Calu3 (cell line): Measurements from ENCODE around the gene DRAM1. TPM values are rescaled to one million over a fixed set of nuclear protein-coding genes. Genes with fewer than 3 reads are reported as not detected.
"Not testable (repeated sequence)": the region's sequence is repeated elsewhere in the genome, so short reads cannot be mapped to it uniquely, and the experiment has no call there.

ENCODE experiments used
- BruUV-seq: library from RNA; stranded (reverse); fragments of 400-500 nt; replicated peaks from 2 replicates; lab custom pipeline; 2021; lab: Mats Ljungman, UMichigan
- CTCF ChIA-PET: fragments of 300-600 bp; sonication (Branson Sonifier 250); formaldehyde crosslinking; loops from one replicate; lab custom pipeline; 2022; ENCODE audit warnings: antibody characterized with exemption; lab: Charles Lee
- DNase-seq: peaks from one replicate; pipeline ENCODE4 v3.0.0; 2022
- H3K27ac Mint-ChIP-seq: one replicate; pipeline ENCODE4 v1.8.0; 2022; ENCODE audit warnings: mixed read lengths; ENCODE audit not compliant: unreplicated experiment
- H3K27me3 Mint-ChIP-seq: one replicate; pipeline ENCODE4 v1.8.0; 2022; ENCODE audit warnings: mixed read lengths; ENCODE audit not compliant: unreplicated experiment
- H3K36me3 Mint-ChIP-seq: one replicate; pipeline ENCODE4 v1.8.0; 2022; ENCODE audit warnings: mild to moderate bottlenecking, moderate library complexity, mixed read lengths; ENCODE audit not compliant: insufficient read depth, unreplicated experiment
- H3K4me1 Mint-ChIP-seq: one replicate; pipeline ENCODE4 v1.8.0; 2022; ENCODE audit warnings: mild to moderate bottlenecking, low read depth, mixed read lengths; ENCODE audit not compliant: unreplicated experiment
- H3K4me3 Mint-ChIP-seq: one replicate; pipeline ENCODE4 v1.8.0; 2022; ENCODE audit warnings: mild to moderate bottlenecking, low read depth, moderate library complexity, mixed read lengths; ENCODE audit not compliant: unreplicated experiment
- H3K9me3 Mint-ChIP-seq: one replicate; pipeline ENCODE4 v1.8.0; 2022; ENCODE audit warnings: low read depth, mixed read lengths; ENCODE audit not compliant: unreplicated experiment
- CTCF ChIP-seq: fragments of 200-600 bp; IDR thresholded peaks from one replicate; pipeline ENCODE4 v1.8.0; 2022; ENCODE audit warnings: antibody characterized with exemption; ENCODE audit not compliant: unreplicated experiment
- intact Hi-C: fragments of 100-400 bp; cut with micrococcal nuclease; formaldehyde crosslinking; loops from one replicate; pipeline ENCODE4 v1.10.0; 2022; ENCODE audit not compliant: unreplicated experiment
- total RNA-seq: library from RNA; stranded (reverse); gene quantifications from 2 replicates; pipeline ENCODE4 v1.2.3, GENCODE V29; 2022

Gene DRAM1
- total RNA-seq, 1 experiment from 2014 or later = 28.1 TPM

DNA sequence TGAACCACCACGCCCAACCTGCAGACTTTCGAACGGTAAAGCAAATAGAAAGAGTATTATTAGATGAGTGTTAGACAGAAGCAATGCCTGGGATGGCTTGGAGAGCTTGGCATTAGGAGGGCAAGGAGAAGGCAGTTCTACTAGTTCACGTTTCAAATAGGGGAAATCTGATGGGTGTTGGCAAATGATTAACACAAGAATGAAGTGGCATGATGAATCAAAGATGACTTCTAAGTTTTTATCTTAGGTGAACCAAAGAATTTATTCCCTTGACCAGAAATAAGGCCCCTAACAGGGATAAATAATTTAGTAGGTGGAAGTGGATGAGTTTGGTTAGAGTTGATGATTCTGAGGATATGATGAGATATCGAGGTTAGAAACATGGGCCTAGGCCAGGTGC lies 38.5 kb downstream of the DRAM1 start:
- no peaks in the 10 kb centered on the region for H3K9me3 Mint-ChIP-seq
- intact Hi-C loops = no loop called here
- CTCF ChIA-PET = no interaction called here
- H3K27me3 Mint-ChIP-seq = no peaks in the 10 kb centered on the region
- no TSS peak for BruUV-seq
- H3K4me3 Mint-ChIP-seq = no peak overlapping the region
- H3K36me3 Mint-ChIP-seq = no peaks in the 10 kb centered on the region
- DNase-seq = no peak
- no peaks in the 10 kb centered on the region for H3K4me1 Mint-ChIP-seq
- no peak for TF ChIP-seq CTCF
- no peak overlapping the region for H3K27ac Mint-ChIP-seq

- H3K4me1 Mint-ChIP-seq, intact Hi-C loops, H3K36me3 Mint-ChIP-seq, H3K4me3 Mint-ChIP-seq, H3K9me3 Mint-ChIP-seq, H3K27ac Mint-ChIP-seq, DNase-seq, H3K27me3 Mint-ChIP-seq, BruUV-seq: not testable (repeated sequence)
- CTCF ChIA-PET = interaction anchor here (0.5 kb wide), 1 partner anchor 34 kb away, joined by 4 read pairs; no protein-coding TSS in a partner anchor
Measured at GRCh38 chr12:101918805-101919204, 41.4 kb downstream of the DRAM1 start.

GRCh38 chr12:101919447-101919846 lies 42.1 kb downstream of the DRAM1 start:
- no TSS peak for BruUV-seq
- intact Hi-C loops = no loop called here
- no peak overlapping the region for H3K27ac Mint-ChIP-seq
- no peaks in the 10 kb centered on the region for H3K27me3 Mint-ChIP-seq
- no peaks in the 10 kb centered on the region for H3K9me3 Mint-ChIP-seq
- CTCF ChIA-PET = no interaction called here
- DNase-seq = no peak
- no peak overlapping the region for H3K4me3 Mint-ChIP-seq
- H3K4me1 Mint-ChIP-seq = no peaks in the 10 kb centered on the region
- H3K36me3 Mint-ChIP-seq = no peaks in the 10 kb centered on the region
- TF ChIP-seq CTCF = no peak

DNA sequence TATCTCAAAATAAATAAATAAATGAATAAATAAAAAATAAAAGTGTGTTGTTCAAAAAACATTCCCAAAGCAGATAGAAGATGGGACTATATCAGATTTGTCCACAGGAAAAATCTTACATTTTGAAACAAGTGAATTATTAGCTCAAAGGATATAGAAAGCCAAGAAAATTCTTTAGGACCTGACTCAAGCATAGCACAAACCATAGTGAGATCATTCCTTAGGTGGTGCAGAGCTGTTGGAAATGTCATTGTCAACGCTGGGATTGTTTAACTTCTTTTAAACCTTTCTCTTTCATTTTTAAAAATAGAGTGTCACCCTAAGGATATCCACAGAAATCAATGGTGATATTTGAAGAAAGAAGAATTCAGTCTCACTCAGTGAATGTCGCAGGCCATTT lies 43.5 kb downstream of the DRAM1 start:
- no peak for TF ChIP-seq CTCF
- Mint-ChIP-seq H3K27me3 (no peaks in the 10 kb centered on the region), H3K4me3 (no peak overlapping the region), H3K27ac (no peak overlapping the region), H3K36me3 (no peaks in the 10 kb centered on the region), H3K4me1 (no peaks in the 10 kb centered on the region), H3K9me3 (no peaks in the 10 kb centered on the region)
- no TSS peak for BruUV-seq
- CTCF ChIA-PET = no interaction called here
- no peak for DNase-seq
- intact Hi-C loops = no loop called here

GRCh38 chr12:101923045-101923718 lies 45.8 kb downstream of the DRAM1 start:
- H3K4me1 Mint-ChIP-seq = no peaks in the 10 kb centered on the region
- H3K9me3 Mint-ChIP-seq = no peaks in the 10 kb centered on the region
- intact Hi-C loops = no loop called here
- CTCF ChIA-PET = no interaction called here
- no peaks in the 10 kb centered on the region for H3K27me3 Mint-ChIP-seq
- no peak overlapping the region for H3K4me3 Mint-ChIP-seq
- TSS peak; percentile 66 for BruUV-seq
- DNase-seq = no peak
- no peaks in the 10 kb centered on the region for H3K36me3 Mint-ChIP-seq
- TF ChIP-seq CTCF = no peak
- H3K27ac Mint-ChIP-seq = no peak overlapping the region
